HL-60 (cell line): ENCODE results near the gene HCRT.

Experiments used
- CTCF ChIP-seq: IDR thresholded peaks from one replicate; pipeline ENCODE4 v1.5.1; 2011; ENCODE audit warnings: low read length, control low read depth, inconsistent platforms; ENCODE audit not compliant: insufficient read depth
- GABPA ChIP-seq: IDR thresholded peaks from 2 replicates; pipeline ENCODE4 v1.6.1; 2012; ENCODE audit warnings: low read depth
- POLR2AphosphoS5 ChIP-seq: IDR thresholded peaks from 2 replicates; pipeline ENCODE4 v1.6.1; 2012; ENCODE audit warnings: low read depth
- TF ChIP-seq, protein P1 (sequence below): IDR thresholded peaks from 2 replicates; pipeline ENCODE4 v1.6.1; 2012; ENCODE audit warnings: low read depth; ENCODE audit not compliant: insufficient replicate concordance

DNA sequence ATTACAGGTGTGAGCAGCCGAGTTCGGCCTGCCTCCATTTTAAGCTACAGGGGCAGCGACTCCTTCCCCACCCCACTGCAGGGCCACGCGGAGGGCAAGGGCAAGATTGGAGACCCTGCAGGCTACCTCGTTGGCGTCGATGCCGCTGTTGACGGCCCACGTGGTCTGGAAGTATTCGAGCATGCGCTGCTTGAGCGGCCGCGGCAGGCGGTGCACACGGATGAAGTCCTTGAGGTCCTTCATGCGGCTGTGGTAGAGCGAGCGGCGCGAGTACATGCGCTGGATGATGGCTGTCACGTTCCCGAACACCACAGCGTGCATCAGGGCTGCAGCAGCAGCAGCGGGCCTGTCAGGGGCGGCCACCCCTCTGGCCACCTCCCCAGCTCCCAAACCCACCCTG is 15.9 kb downstream of the HCRT start:
- TF ChIP-seq POLR2AphosphoS5 (no peak), CTCF (no peak), GABPA (no peak)
- TF ChIP-seq, protein P1, sequence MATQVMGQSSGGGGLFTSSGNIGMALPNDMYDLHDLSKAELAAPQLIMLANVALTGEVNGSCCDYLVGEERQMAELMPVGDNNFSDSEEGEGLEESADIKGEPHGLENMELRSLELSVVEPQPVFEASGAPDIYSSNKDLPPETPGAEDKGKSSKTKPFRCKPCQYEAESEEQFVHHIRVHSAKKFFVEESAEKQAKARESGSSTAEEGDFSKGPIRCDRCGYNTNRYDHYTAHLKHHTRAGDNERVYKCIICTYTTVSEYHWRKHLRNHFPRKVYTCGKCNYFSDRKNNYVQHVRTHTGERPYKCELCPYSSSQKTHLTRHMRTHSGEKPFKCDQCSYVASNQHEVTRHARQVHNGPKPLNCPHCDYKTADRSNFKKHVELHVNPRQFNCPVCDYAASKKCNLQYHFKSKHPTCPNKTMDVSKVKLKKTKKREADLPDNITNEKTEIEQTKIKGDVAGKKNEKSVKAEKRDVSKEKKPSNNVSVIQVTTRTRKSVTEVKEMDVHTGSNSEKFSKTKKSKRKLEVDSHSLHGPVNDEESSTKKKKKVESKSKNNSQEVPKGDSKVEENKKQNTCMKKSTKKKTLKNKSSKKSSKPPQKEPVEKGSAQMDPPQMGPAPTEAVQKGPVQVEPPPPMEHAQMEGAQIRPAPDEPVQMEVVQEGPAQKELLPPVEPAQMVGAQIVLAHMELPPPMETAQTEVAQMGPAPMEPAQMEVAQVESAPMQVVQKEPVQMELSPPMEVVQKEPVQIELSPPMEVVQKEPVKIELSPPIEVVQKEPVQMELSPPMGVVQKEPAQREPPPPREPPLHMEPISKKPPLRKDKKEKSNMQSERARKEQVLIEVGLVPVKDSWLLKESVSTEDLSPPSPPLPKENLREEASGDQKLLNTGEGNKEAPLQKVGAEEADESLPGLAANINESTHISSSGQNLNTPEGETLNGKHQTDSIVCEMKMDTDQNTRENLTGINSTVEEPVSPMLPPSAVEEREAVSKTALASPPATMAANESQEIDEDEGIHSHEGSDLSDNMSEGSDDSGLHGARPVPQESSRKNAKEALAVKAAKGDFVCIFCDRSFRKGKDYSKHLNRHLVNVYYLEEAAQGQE: no peak
